Hepatocyte (in vitro differentiated cells): ENCODE results near the gene LIN7B. TPM values are rescaled to one million over a fixed set of nuclear protein-coding genes. Genes with fewer than 3 reads are reported as not detected.

Source experiments
- DNase-seq: peaks from one replicate; pipeline ENCODE4 v3.0.0-alpha.2; 2016; ENCODE audit warnings: low spot score
- H2AFZ ChIP-seq: fragments of 200-600 bp; sonication (generic); 2 replicates; pipeline ENCODE4 v1.6.0; 2016; ENCODE audit warnings: antibody characterized with exemption, mild to moderate bottlenecking
- H3K27ac ChIP-seq: fragments of 200-600 bp; sonication (generic); 2 replicates; pipeline ENCODE4 v1.5.1; 2016; ENCODE audit warnings: mild to moderate bottlenecking
- H3K27me3 ChIP-seq: fragments of 200-600 bp; sonication (generic); 2 replicates; pipeline ENCODE4 v1.6.1; 2016
- H3K36me3 ChIP-seq: fragments of 200-600 bp; sonication (generic); replicated peaks from 2 replicates; pipeline ENCODE4 v1.5.1; 2016; ENCODE audit warnings: low read depth; ENCODE audit not compliant: insufficient read depth
- H3K4me1 ChIP-seq: fragments of 200-600 bp; sonication (generic); 2 replicates; pipeline ENCODE4 v1.5.1; 2016; ENCODE audit warnings: mild to moderate bottlenecking, moderate library complexity; ENCODE audit not compliant: insufficient read depth
- H3K4me2 ChIP-seq: fragments of 200-600 bp; sonication (generic); 2 replicates; pipeline ENCODE4 v1.6.0; 2016
- H3K4me3 ChIP-seq: fragments of 200-600 bp; sonication (generic); 2 replicates; pipeline ENCODE4 v1.5.1; 2016; ENCODE audit warnings: mild to moderate bottlenecking
- H3K79me2 ChIP-seq: fragments of 200-600 bp; sonication (generic); 2 replicates; pipeline ENCODE4 v1.6.0; 2017; ENCODE audit warnings: mild to moderate bottlenecking
- H3K9me2 ChIP-seq: fragments of 200-600 bp; sonication (generic); replicated peaks from 2 replicates; pipeline ENCODE4 v1.6.0; 2017; ENCODE audit warnings: mild to moderate bottlenecking; ENCODE audit not compliant: insufficient read depth
- H3K9me3 ChIP-seq: fragments of 200-600 bp; sonication (generic); 2 replicates; pipeline ENCODE4 v1.5.1; 2016; ENCODE audit warnings: low read depth, mild to moderate bottlenecking
- H4K20me1 ChIP-seq: fragments of 200-600 bp; sonication (generic); 2 replicates; pipeline ENCODE4 v1.6.0; 2016; ENCODE audit warnings: mild to moderate bottlenecking; ENCODE audit not compliant: insufficient read depth, poor library complexity, severe bottlenecking
- CTCF ChIP-seq: fragments of 200-600 bp; sonication (generic); IDR thresholded peaks from 2 replicates; pipeline ENCODE4 v1.5.1; 2016; ENCODE audit warnings: antibody characterized with exemption, mild to moderate bottlenecking; ENCODE audit not compliant: poor library complexity
- EZH2 ChIP-seq: fragments of 200-600 bp; sonication (generic); IDR thresholded peaks from 2 replicates; pipeline ENCODE4 v1.6.1; 2016; ENCODE audit warnings: antibody characterized with exemption, mild to moderate bottlenecking, borderline replicate concordance
- EZH2phosphoT487 ChIP-seq: fragments of 200-600 bp; sonication (generic); IDR thresholded peaks from one replicate; pipeline ENCODE4 v1.6.1; 2018; ENCODE audit warnings: antibody characterized with exemption, mild to moderate bottlenecking, low read depth, moderate library complexity; ENCODE audit not compliant: unreplicated experiment, severe bottlenecking
- WGBS: methylation state at CpG from one replicate; pipeline ENCODE4 v1.1.6; 2016; ENCODE audit warnings: low lambda C conversion rate; ENCODE audit errors: missing lambda C conversion rate; 5-methylcytosine and 5-hydroxymethylcytosine counted together
- polyA plus RNA-seq: library from polyadenylated mRNA; unstranded; fragments of >200 nt; fragmentation: Nextera tagmentation; extraction: Ambion mirVana; gene quantifications from 2 replicates; pipeline ENCODE4 v1.2.1, GENCODE V29; 2016
- total RNA-seq: library from RNA; depleted of rRNA; stranded (reverse); fragments of >200 nt; gene quantifications from 2 replicates; pipeline ENCODE4 v1.2.3, GENCODE V29; 2014

Gene LIN7B
- total and polyA plus RNA-seq, 2 experiments from 2014 or later: 8.7 to 18.0 TPM

GRCh38 chr19:49149652-49150105 lies 35.5 kb downstream of the LIN7B start:
- peak overlapping the region; percentile 82 for H3K27ac ChIP-seq
- no peaks in the 10 kb centered on the region for H3K9me3 ChIP-seq
- DNase-seq: peak; percentile 82
- no peaks in the 10 kb centered on the region for H3K9me2 ChIP-seq
- peak overlapping the region; percentile 43 for H3K4me3 ChIP-seq
- TF ChIP-seq EZH2phosphoT487: no peak
- TF ChIP-seq EZH2: no peak
- no peak for TF ChIP-seq CTCF
- peak overlapping the region; percentile 88 for H3K4me2 ChIP-seq
- H3K79me2 ChIP-seq: no peaks in the 10 kb centered on the region
- peaks cover 16% of the 10 kb centered on the region for H3K4me1 ChIP-seq
- H3K36me3 ChIP-seq: no peaks in the 10 kb centered on the region
- H2AFZ ChIP-seq: peak overlapping the region; percentile 61
- WGBS: 1% methylated on average over 23 of the region's 23 CpGs
- no peaks in the 10 kb centered on the region for H3K27me3 ChIP-seq
- H4K20me1 ChIP-seq: no peaks in the 10 kb centered on the region

GRCh38 chr19:49150106-49150943 lies 36.2 kb downstream of the LIN7B start:
- TF ChIP-seq EZH2phosphoT487 (no peak), EZH2 (no peak)
- no peaks in the 10 kb centered on the region for H3K27me3 ChIP-seq
- peak; percentile 93 for DNase-seq
- H3K4me1 ChIP-seq: peaks cover 16% of the 10 kb centered on the region
- no peaks in the 10 kb centered on the region for H3K36me3 ChIP-seq
- peak overlapping the region; percentile 61 for H2AFZ ChIP-seq
- peak overlapping the region; percentile 43 for H3K4me3 ChIP-seq
- H3K9me3 ChIP-seq: no peaks in the 10 kb centered on the region
- H3K27ac ChIP-seq: peak overlapping the region; percentile 82
- WGBS: 2% methylated on average over 28 of the region's 75 CpGs
- H4K20me1 ChIP-seq: no peaks in the 10 kb centered on the region
- no peaks in the 10 kb centered on the region for H3K79me2 ChIP-seq
- H3K9me2 ChIP-seq: no peaks in the 10 kb centered on the region
- peak overlapping the region; percentile 88 for H3K4me2 ChIP-seq

DNA sequence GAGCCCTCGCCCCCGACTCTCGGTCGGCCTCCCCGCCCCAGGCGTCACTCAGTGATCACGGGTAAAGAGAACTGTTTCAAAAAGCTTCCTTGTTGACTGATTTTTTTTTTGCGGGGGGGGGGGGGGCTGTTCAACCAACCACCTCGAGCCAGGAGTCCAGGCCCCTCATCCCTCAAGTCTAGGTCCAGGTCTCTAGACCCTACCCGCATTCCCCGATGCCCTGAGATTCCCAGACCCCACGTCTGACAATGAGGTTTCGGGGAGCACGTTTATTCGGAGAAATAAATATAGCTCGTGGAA lies 36.7 kb downstream of the LIN7B start:
- Histone ChIP-seq H3K9me2 (no peaks in the 10 kb centered on the region), H3K4me3 (peak overlapping the region; percentile 43), H3K4me2 (peak overlapping the region; percentile 88), H3K36me3 (no peaks in the 10 kb centered on the region), H2AFZ (peak overlapping the region; percentile 61), H3K4me1 (peaks cover 16% of the 10 kb centered on the region), H3K27ac (peak overlapping the region; percentile 82), H3K79me2 (no peaks in the 10 kb centered on the region), H3K9me3 (no peaks in the 10 kb centered on the region), H3K27me3 (no peaks in the 10 kb centered on the region), H4K20me1 (no peaks in the 10 kb centered on the region)
- no peak for DNase-seq
- TF ChIP-seq EZH2phosphoT487: no peak
- no peak for TF ChIP-seq CTCF
- TF ChIP-seq EZH2: no peak
- 16% methylated on average over 10 of the region's 16 CpGs for WGBS
